GM18951 (cell line): ENCODE measurements around the gene SIRPD.
"Not testable (repeated sequence)": the region's sequence is repeated elsewhere in the genome, so short reads cannot be mapped to it uniquely, and the experiment has no call there.

ENCODE experiments used
- POLR2A ChIP-seq: IDR thresholded peaks from 4 replicates; pipeline ENCODE4 v1.6.1; 2011; ENCODE audit warnings: mild to moderate bottlenecking; ENCODE audit not compliant: insufficient read length, insufficient read depth; ENCODE audit errors: extremely low read depth
- in situ Hi-C: fragments of 300-500 bp; cut with MboI; formaldehyde crosslinking; loops from one replicate; pipeline ENCODE4 v1.12.0; 2022; ENCODE audit warnings: low sequenced_read_pairs, mixed read lengths, inconsistent platforms; ENCODE audit not compliant: unreplicated experiment

SIRPD gene

DNA sequence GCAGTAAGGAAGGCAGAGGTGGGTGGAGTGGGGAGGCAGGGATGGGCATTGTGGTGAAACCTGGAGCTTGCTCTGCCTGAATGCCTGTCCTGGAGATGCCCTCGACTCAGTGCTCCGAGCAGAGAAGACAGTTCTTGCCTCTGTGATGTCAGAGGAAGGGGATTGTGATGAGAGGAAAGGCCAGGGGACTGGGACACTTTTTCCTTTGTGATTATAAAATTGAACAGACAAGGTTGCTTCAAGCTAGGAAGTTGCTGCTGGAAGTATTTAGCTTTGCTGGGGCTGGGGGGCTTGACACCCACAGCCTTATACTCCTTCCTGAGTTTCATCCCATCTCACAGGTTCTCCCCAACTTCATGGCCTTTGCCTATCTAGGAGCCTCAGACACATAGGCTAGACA is at the start of gene SIRPD:
Gene SIRPD, minus strand, starts transcription at position 101 of the 400 bp plus-strand sequence. Its CDS starts 52 bp downstream, at position 49.
- no peak for TF ChIP-seq POLR2A
- in situ Hi-C loops: no loop called here

DNA sequence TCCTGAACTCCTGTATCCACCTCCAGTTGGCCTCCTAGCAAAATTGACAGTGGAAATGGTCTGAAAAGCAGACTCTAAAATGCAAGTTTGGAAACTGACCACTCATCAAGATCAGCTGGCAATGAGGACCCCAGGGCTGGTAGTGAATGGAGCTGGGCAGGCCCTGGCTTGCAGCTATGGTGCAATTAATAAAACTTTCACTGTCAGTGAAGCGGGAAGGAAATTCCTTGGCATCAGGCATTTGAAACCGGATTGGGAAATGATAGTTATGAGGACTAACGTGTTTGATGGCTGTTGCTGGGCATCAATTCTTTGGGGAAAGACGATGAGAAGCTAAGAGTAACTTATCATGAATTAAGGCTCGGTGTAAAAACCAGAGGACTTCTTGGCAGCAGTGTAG is 43.2 kb upstream of the SIRPD start:
- TF ChIP-seq POLR2A: no peak
- in situ Hi-C loops: no loop called here

DNA sequence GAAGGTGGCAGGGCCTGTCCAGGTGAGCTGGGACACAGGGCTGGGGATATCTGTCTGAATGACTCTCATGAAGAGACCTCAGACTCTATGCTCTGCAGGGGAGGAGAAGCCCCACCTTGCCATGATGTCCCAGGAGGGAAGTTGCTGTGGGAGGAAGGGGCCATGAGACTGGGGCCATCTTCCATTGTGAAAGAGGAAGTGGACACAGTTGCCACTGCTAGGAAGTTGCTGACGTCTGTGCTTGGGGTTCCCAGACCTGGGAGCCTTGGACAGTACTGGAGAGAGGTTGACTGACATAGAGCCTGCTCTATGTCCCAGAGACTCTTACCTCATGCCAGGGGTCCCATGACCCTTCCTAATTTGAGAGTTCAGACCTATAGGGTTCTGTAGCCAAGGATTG is 37.8 kb upstream of the SIRPD start:
- in situ Hi-C loops: no loop called here
- TF ChIP-seq POLR2A: no peak

DNA sequence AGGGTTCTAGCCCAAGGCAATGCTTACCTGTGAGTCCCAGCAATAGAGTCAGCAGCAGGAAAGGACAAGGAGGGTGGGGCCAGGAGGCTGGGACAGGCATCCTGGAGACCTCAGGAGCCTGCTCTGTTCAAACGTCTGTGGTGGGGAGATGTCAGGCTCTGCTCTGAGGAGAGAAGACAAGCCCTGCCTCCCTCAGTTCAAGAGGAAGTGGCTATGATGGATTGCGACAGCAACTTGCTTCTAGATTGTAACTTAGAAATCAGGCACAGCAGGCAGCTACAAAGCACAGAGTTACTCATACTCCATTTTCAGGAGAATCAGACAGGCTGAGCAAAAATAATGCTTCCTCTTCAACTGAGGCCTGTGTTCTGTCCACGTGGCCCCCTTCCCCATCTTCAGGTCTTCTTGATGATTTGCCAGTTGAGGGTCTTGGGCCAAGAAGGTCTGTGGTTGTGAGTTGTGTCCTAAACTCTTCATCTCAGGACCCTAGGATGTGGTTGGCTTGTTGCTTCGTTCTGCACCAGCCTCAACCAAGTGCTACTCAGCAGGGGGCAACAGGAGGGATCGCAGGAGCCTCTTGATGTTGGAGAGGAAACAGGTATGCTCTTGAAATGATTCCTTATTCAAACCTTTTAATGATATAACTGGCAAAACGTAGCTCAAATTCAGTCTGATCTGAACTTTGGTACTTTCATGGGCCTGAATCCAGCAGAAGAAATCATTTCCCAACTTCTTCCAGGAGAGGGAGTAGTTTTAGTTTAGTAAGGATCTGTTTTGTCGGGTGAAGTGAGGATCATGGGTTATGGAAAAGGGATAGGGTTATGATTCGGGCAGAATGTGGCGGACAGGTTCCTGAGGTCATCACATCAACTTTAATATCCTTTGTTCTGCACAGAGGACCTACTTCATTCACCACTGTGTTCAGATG is 31.3 kb upstream of the SIRPD start:
- TF ChIP-seq POLR2A: no peak
- in situ Hi-C loops: no loop called here

DNA sequence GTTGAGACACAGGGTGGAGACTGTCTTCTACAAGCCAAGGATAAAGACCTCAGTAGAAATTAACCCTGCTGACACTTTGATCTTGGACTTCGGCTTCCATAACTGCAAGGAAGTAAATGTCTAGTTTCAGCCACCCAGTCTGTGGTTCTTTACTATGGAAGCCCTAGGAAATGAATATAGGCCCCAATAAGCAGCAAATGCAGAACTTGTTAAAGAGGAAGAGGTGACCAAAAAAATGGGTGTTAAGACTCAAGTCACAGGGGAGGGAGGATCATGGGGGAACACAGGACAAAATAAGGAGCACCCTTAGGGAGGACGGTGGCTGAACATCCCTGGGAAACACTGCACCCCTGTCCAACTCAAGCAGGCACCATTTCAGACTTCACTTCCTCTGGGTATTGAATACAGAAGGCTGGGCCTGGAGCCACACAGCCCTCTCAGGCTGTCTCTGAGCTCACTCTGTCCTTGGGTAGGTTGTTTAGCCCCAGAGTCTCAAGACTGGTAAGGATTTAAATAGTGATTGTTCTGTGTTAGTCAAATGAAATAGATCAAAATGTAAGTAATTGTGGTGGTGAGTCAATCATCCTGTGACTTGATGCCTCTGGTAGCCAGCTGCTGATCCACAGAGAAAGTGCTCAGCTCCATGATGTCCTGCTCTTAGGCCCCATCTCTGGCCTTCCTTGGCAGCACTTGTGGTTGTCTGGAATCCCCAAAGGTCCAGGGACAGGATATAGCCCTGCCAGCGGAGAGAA is 30.5 kb upstream of the SIRPD start:
- TF ChIP-seq POLR2A: no peak
- in situ Hi-C loops: no loop called here

DNA sequence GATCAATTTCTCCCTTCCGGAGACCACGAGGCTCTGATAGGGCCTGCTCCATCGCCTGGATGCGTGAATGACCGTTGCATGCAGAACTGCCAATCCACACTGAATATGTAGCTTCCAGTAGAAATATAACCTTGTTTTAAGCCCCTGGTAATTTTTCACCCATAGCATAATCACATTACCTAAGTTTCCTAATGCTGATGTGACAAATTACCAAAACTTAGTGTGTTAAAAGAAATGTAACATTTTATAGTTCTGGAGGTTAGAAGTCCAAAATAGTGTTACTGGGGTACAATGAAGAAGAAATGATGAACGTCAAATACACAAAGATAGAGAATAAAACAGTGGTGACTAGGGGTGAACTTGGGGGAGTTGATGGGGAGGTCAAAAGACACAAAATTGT is 22.0 kb upstream of the SIRPD start:
- in situ Hi-C loops: no loop called here
- TF ChIP-seq POLR2A: no peak

DNA sequence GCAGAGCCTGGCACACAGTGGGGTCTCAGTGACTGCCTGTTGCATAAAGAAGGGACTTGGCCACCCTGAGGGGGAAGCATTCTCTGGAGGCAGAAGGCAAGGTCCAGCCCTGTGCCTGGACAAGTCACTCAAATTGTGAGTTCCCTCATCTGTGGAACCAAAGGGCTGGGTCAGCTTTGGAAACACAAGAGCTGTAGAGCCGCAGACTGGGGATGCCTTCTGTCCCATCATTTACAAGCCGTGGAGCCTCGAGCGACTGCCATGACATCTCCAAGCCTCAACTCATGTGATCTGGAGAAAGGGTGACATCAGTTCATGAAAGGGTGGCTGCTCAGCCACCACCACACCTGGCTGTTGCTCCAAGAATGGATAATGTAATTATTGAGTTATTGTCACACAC is 20.4 kb upstream of the SIRPD start:
- in situ Hi-C loops: no loop called here

DNA sequence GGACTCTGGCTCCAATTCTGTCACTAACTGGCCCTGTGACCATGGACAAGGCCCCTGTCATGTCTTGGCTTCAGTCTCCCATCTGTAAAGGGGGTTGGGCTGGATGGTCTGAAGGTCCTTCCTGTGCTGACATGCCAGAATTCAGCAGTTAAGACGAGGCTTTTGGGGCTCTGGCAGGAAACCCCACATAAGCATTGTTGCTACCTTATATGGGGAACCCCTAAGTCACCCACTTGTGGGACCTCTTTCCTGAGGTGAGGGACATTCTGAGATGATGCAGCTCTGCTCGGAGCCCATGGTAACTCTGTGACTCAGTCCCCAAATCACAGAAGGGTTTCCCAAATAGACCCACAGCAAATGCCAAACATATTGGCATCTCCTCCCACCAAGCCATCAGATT is 19.8 kb upstream of the SIRPD start:
- in situ Hi-C loops: not testable (repeated sequence)

More for the DNA sequence above, 20.4 kb upstream of the SIRPD start:
- no peak for TF ChIP-seq POLR2A

DNA sequence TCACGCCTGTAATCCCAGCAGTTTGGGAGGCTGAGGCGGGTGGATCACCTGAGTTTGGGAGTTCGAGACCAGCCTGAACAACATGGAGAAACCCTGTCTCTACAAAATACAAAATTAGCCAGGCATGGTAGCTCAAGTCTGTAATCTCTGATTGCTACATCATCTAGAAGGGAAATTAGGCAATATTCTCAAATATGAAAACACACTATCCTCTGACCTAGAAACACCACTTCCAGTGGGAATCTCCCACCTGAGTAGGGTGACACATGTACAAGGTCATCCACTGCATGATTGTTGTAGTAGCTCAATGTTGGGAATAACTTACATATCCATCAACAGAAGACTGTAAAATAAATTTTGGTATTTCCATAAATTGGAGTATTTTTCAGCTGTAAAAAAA is 19.1 kb upstream of the SIRPD start:
- in situ Hi-C loops: no loop called here
- no peak for TF ChIP-seq POLR2A

DNA sequence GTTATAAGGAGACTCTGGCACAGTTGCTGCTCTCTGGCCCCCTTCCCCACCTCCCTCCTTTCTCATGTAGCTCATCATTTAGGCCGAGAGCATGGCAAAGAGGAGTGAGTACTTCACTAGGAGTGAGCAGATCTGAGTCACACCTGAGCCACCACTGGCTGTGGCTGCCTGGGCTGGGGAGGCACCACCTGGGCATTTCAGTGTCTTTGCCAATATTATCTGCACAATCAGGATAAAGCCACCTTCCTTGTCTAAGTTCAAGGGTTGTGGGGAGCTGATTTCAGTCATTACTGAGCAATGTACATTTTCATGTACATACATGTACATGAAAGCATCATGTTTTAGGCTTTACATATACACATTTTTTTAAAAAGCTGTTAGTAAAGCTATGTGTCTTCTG is 18.5 kb upstream of the SIRPD start:
- in situ Hi-C loops: not testable (repeated sequence)

DNA sequence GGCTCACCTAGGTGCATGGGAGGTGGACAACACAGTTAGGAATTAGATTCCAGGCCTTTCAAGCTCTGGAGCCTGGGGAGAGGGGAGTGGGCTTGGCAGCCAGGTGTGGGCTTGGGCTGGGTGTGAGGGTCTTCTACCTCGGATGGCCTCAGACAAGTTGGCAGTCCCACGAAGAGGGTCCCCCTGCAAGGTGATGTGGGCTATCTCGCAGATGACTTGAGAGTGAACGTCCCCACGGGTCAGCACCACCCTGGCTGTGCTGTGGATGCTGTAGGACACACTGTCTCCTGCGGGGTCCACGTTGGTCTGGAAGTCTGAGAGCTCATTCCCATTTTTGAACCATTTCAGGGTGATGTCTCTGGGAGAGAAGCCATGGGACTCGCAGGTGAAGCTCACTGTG is 14.1 kb upstream of the SIRPD start:
- in situ Hi-C loops: not testable (repeated sequence)

DNA sequence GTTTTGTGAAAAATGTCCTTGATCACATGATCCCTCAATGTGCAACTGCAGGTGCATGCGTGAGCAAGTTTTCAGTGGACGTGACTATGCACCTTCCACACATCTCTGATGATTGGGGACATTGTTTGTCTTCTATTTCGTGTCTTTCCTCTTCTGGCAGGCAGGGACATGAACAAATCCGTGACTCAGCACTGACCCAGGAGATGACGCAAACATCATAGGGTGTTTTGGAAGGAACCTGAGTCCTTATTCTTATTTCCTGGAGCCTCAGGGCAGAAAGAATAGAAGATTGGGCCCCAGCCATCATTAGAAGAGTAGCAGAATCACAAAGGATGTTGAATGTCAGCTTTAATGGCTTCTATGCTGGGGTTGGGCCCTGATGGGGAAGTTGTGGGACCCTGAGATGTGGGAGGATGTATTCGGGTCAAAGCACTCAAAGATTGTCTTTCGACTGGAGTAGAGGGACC is 11.9 kb upstream of the SIRPD start:
- no peak for TF ChIP-seq POLR2A
- in situ Hi-C loops: no loop called here

DNA sequence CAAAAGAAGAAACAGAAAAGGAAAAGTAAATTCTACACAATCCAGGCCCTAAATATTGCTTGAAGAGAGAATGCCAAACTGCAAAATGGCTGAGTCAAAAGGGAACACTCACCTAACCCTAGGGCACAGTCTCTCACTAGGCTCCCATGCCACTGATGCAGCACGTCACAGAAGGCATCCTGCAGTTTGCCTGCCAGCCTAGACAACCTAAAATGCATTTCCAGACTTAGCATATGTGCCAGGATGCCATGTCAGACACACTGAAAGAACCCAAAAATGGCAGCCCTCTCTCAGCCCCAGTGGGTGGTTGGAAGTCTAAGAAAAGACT is 10.6 kb upstream of the SIRPD start:
- no peak for TF ChIP-seq POLR2A
- in situ Hi-C loops: no loop called here

DNA sequence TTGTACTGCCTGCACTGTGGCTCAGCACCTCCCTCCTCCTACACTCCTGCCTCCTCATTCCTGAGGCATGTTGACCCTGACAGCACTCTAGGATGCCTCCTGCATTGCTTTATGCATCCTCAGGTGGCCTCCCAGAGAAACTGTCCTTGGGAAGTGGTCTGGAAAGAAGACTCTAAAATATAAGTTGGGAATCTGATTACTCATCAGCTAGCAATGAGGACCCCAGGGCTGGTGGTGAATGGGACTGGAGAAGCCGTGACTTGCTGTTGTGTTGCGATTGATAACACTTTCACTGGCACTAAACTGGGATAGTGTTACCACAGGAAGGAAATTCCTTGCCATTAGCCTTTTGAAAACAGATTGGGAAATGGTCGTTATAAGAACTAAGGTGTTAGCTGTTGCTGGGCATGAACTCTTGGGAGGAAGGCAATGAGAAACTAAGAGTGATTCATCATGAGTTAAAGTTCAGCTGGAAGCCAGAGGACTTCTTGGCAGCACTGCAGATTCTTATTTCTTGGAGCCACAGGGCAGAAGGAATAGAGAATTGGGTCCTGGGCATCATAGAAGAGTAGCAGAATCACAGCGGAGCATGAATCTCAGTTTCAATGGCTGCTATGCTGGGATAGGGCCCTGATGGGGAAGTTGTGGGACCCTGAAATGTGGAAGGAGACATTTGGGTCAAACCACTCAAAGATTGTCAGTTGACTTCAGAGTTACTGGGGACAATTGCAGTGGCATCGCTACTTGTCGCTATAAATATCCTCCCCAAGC is 10.1 kb upstream of the SIRPD start:
- TF ChIP-seq POLR2A: no peak

DNA sequence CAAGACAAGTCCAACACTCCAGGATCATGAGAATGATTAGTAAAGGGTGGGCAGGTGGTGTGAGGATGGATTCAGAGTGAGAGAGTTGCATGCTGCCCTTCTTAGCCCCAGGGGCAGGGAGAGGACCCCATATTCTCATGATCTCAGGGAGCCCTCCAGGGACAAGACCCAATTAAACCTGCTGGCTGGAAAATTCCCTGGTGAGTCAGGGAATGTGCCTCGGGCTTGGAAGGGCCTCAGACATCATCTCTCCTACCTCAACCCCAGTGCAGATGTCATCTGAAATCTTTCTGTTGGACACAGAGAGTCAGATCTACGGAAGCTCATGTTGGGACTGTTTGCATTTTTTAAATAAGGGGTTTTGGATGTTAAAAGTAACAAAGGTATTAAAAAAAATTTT is 9.2 kb upstream of the SIRPD start:
- no peak for TF ChIP-seq POLR2A
- in situ Hi-C loops: no loop called here

More for the DNA sequence above, 10.1 kb upstream of the SIRPD start:
- in situ Hi-C loops: no loop called here
